K562 (cell line): ENCODE results near the gene SCAMP5. TPM values are rescaled to one million over a fixed set of nuclear protein-coding genes. Genes with fewer than 3 reads are reported as not detected.

Experiments
- CHCHD3 ChIP-seq: fragments of 250-450 bp; sonication (Bioruptor Pico); IDR thresholded peaks from 2 replicates; pipeline ENCODE4 v2.1.2; 2022; ENCODE audit warnings: mild to moderate bottlenecking
- FOXK2 ChIP-seq, 2 experiments: fragments of 450-650 bp; IDR thresholded peaks in 1 of 2; conservative IDR thresholded peaks in 1 of 2; 2 replicates each; pipeline ENCODE4 v1.6.1; 2016; ENCODE audit warnings: low read depth in 2 of 2, mild to moderate bottlenecking in 1 of 2
- HSF4 ChIP-seq: fragments of 250-450 bp; sonication (Bioruptor Pico); IDR thresholded peaks from 2 replicates; pipeline ENCODE4 v2.1.2; 2022; ENCODE audit warnings: mild to moderate bottlenecking, moderate library complexity, borderline replicate concordance
- ILF3 ChIP-seq: fragments of 450-650 bp; IDR thresholded peaks from 2 replicates; pipeline ENCODE4 v1.6.1; 2018; ENCODE audit warnings: antibody characterized with exemption, mild to moderate bottlenecking, moderate library complexity, borderline replicate concordance
- JUND ChIP-seq, 2 experiments: IDR thresholded peaks; 2 replicates in 1 of 2; 3 replicates in 1 of 2; pipeline ENCODE4 v1.6.1; 2011; ENCODE audit warnings: borderline replicate concordance in 2 of 2, low read depth in 2 of 2, low read length in 2 of 2, improper control_type of control experiment in 1 of 2, missing biosample characterization in 1 of 2, missing genetic modification characterization in 1 of 2, missing genetic modification reagents in 1 of 2
- NCOR1 ChIP-seq: fragments of 450-650 bp; IDR thresholded peaks from 2 replicates; pipeline ENCODE4 v1.6.1; 2016; ENCODE audit warnings: mild to moderate bottlenecking, moderate library complexity
- PCBP1 ChIP-seq: fragments of 200-400 bp; formaldehyde crosslinking; IDR thresholded peaks from 2 replicates; pipeline ENCODE4 v1.6.1; 2018; ENCODE audit warnings: mild to moderate bottlenecking, low read depth, low read length; ENCODE audit not compliant: poor library complexity, severe bottlenecking
- SAFB2 ChIP-seq: fragments of 200-400 bp; formaldehyde crosslinking; IDR thresholded peaks from 2 replicates; pipeline ENCODE4 v1.6.1; 2018; ENCODE audit warnings: borderline replicate concordance, low read length, low read depth, moderate library complexity; ENCODE audit not compliant: severe bottlenecking
- TAF1 ChIP-seq: IDR thresholded peaks from 2 replicates; pipeline ENCODE4 v1.6.1; 2011; ENCODE audit warnings: mild to moderate bottlenecking, low read length, moderate library complexity; ENCODE audit not compliant: insufficient read depth, control insufficient read depth, severe bottlenecking; ENCODE audit errors: extremely low read depth
- YY1 ChIP-seq, 3 experiments: IDR thresholded peaks; 2 replicates each; pipeline ENCODE4 v1.6.1; 2011; ENCODE audit warnings: low read length in 2 of 3, mild to moderate bottlenecking in 2 of 3, moderate library complexity in 2 of 3, borderline replicate concordance in 1 of 3, control low read depth in 1 of 3, low read depth in 1 of 3; ENCODE audit not compliant: insufficient read depth in 3 of 3, insufficient replicate concordance in 2 of 3, control insufficient read depth in 1 of 3, insufficient read length in 1 of 3; ENCODE audit errors: extremely low read depth in 1 of 3
- ZNF224 ChIP-seq: sonication (generic); formaldehyde crosslinking; IDR thresholded peaks from 2 replicates; pipeline ENCODE4 v1.8.0; 2022; ENCODE audit warnings: mild to moderate bottlenecking, missing genetic modification reagents
- ZNF583 ChIP-seq: fragments of 250-450 bp; sonication (Bioruptor Pico); IDR thresholded peaks from 2 replicates; pipeline ENCODE4 v1.4.0; 2020
- polyA plus RNA-seq, 8 experiments: library from polyadenylated mRNA; depleted of rRNA in 4 of 8; stranded (reverse) in 5 of 8; unstranded in 3 of 8; fragments of >200 nt; fragmentation: Nextera tagmentation in 2 of 8; fragmentation: Illumina TruSeq in 1 of 8; extraction: Ambion mirVana in 2 of 8; extraction: Trizol in 1 of 8; gene quantifications; 2 replicates each; pipeline versions ENCODE4 v1.2.1 to v1.2.3, GENCODE V29; 2011 to 2014; ENCODE audit warnings: inconsistent platforms in 1 of 8, missing spikeins in 1 of 8
- total RNA-seq, 7 experiments: library from RNA; depleted of rRNA in 6 of 7; stranded (reverse); fragments of >200 nt in 6 of 7; fragmentation: Illumina TruSeq in 2 of 7; extraction: Trizol in 2 of 7; gene quantifications; 2 replicates each; pipeline versions ENCODE4 v1.2.1 to v1.2.3, GENCODE V29; 2011 to 2021; ENCODE audit warnings: low replicate concordance in 1 of 7
- TF ChIP-seq, protein P1 (sequence below), 2 experiments: fragments of 450-650 bp in 1 of 2; sonication (generic) in 1 of 2; formaldehyde crosslinking; conservative IDR thresholded peaks; 2 replicates each; pipeline versions ENCODE4 v1.4.0 to v1.8.1; 2020 to 2022; ENCODE audit warnings: mild to moderate bottlenecking in 1 of 2, missing genetic modification reagents in 1 of 2
- TF ChIP-seq, protein P2 (sequence below): fragments of 250-450 bp; sonication (Bioruptor Pico); IDR thresholded peaks from 2 replicates; pipeline ENCODE4 v1.5.0; 2020; ENCODE audit warnings: mild to moderate bottlenecking, borderline replicate concordance
- TF ChIP-seq, protein P3 (sequence below): fragments of 250-450 bp; sonication (Bioruptor Pico); IDR thresholded peaks from 2 replicates; pipeline ENCODE4 v1.9.0; 2021; ENCODE audit warnings: mild to moderate bottlenecking
- TF ChIP-seq, protein P4 (sequence below): sonication (generic); formaldehyde crosslinking; IDR thresholded peaks from 2 replicates; pipeline ENCODE4 v1.8.0; 2023; ENCODE audit warnings: missing genetic modification reagents, mild to moderate bottlenecking, borderline replicate concordance

SCAMP5 gene
- total and polyA plus RNA-seq, 9 of the 15 experiments (the other 6 are each of a cell fraction or from before 2014, with no cell fraction given), result 0.09 to 0.29 (median 0.19) TPM; not detected in 5

DNA sequence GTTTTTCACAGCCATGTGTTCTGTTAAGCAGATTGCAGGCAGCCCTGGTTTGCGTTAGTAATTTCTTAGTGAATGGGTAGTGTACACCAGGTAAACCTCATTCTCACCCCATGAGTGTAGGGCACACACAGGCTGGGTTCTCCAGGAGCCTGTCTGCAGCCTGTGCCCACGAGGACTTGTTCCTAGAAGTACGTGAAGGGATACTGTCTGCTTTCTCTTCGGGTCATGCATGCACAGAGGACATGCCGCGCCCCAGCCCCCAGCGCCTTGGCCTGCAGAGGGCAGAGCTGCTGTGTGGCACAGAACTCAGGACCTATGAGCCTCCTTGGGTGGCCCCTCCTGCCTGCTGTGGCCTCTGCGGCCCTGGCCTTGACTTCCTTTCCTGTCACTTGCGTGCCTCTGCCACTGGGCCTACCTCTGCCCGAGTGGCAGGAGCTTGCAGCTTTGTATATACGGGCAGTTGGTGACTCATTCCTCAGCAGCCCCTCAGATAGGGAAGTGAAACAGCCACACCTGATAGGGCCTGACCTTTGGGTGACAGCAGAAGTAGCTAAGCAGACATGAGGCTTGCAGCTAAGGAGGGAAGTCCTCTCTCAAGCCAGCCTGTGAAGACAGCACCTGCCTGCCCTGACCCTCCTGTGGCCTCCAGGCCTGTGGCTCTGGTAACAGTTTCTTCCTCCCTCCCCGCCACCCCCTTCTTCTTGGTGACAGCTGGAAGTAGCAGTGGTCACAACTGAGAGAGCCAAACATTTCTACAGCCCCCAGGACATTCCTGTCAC, 47.6 kb downstream of the SCAMP5 start (continued):
- TF ChIP-seq ILF3 (no peak), NCOR1 (peak; percentile 51; the same call in 1 of the 2 replicates), FOXK2 (conservative IDR thresholded peaks at IDR 0.05 in 1 of 2, IDR thresholded peaks at IDR 0.05 in 1 of 2; ENCODE audit: low read depth in 2 of 2) (no peak), TAF1 (peak; percentile 13), ZNF583 (CRISPR knock-in tag) (no peak), PCBP1 (no peak), HSF4 (CRISPR knock-in tag) (peak; percentile 20; the same call in 1 of the 2 replicates), ZNF224 (CRISPR knock-in tag) (no peak), JUND (IDR thresholded peaks at IDR 0.05; ENCODE audit: borderline replicate concordance, low read depth, low read length) (peak; percentile 98), JUND (tag; IDR thresholded peaks at IDR 0.05; ENCODE audit: borderline replicate concordance, low read depth, low read length) (peak; percentile 94; the same call in 2 of the 3 replicates), SAFB2 (no peak), YY1 (IDR thresholded peaks at IDR 0.05; ENCODE audit: borderline replicate concordance in 1 of 3, control insufficient read depth in 1 of 3, extremely low read depth in 1 of 3, insufficient read depth in 3 of 3, insufficient read length in 1 of 3, insufficient replicate concordance in 2 of 3, low read depth in 1 of 3, low read length in 2 of 3) (peak in 1 of 3 experiments; percentile 34), CHCHD3 (no peak)
- TF ChIP-seq, protein P1, sequence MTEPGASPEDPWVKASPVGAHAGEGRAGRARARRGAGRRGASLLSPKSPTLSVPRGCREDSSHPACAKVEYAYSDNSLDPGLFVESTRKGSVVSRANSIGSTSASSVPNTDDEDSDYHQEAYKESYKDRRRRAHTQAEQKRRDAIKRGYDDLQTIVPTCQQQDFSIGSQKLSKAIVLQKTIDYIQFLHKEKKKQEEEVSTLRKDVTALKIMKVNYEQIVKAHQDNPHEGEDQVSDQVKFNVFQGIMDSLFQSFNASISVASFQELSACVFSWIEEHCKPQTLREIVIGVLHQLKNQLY (CRISPR knock-in tag; conservative IDR thresholded peaks at IDR 0.05), result no peak
- TF ChIP-seq, protein P2, sequence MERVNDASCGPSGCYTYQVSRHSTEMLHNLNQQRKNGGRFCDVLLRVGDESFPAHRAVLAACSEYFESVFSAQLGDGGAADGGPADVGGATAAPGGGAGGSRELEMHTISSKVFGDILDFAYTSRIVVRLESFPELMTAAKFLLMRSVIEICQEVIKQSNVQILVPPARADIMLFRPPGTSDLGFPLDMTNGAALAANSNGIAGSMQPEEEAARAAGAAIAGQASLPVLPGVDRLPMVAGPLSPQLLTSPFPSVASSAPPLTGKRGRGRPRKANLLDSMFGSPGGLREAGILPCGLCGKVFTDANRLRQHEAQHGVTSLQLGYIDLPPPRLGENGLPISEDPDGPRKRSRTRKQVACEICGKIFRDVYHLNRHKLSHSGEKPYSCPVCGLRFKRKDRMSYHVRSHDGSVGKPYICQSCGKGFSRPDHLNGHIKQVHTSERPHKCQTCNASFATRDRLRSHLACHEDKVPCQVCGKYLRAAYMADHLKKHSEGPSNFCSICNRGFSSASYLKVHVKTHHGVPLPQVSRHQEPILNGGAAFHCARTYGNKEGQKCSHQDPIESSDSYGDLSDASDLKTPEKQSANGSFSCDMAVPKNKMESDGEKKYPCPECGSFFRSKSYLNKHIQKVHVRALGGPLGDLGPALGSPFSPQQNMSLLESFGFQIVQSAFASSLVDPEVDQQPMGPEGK (CRISPR knock-in tag), result no peak
- TF ChIP-seq, protein P3, sequence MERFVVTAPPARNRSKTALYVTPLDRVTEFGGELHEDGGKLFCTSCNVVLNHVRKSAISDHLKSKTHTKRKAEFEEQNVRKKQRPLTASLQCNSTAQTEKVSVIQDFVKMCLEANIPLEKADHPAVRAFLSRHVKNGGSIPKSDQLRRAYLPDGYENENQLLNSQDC (CRISPR knock-in tag), result no peak
- TF ChIP-seq, protein P4, sequence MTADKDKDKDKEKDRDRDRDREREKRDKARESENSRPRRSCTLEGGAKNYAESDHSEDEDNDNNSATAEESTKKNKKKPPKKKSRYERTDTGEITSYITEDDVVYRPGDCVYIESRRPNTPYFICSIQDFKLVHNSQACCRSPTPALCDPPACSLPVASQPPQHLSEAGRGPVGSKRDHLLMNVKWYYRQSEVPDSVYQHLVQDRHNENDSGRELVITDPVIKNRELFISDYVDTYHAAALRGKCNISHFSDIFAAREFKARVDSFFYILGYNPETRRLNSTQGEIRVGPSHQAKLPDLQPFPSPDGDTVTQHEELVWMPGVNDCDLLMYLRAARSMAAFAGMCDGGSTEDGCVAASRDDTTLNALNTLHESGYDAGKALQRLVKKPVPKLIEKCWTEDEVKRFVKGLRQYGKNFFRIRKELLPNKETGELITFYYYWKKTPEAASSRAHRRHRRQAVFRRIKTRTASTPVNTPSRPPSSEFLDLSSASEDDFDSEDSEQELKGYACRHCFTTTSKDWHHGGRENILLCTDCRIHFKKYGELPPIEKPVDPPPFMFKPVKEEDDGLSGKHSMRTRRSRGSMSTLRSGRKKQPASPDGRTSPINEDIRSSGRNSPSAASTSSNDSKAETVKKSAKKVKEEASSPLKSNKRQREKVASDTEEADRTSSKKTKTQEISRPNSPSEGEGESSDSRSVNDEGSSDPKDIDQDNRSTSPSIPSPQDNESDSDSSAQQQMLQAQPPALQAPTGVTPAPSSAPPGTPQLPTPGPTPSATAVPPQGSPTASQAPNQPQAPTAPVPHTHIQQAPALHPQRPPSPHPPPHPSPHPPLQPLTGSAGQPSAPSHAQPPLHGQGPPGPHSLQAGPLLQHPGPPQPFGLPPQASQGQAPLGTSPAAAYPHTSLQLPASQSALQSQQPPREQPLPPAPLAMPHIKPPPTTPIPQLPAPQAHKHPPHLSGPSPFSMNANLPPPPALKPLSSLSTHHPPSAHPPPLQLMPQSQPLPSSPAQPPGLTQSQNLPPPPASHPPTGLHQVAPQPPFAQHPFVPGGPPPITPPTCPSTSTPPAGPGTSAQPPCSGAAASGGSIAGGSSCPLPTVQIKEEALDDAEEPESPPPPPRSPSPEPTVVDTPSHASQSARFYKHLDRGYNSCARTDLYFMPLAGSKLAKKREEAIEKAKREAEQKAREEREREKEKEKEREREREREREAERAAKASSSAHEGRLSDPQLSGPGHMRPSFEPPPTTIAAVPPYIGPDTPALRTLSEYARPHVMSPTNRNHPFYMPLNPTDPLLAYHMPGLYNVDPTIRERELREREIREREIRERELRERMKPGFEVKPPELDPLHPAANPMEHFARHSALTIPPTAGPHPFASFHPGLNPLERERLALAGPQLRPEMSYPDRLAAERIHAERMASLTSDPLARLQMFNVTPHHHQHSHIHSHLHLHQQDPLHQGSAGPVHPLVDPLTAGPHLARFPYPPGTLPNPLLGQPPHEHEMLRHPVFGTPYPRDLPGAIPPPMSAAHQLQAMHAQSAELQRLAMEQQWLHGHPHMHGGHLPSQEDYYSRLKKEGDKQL, result no peak
